ENCODE data around the gene STARD3. TPM values are rescaled to one million over a fixed set of nuclear protein-coding genes. Genes with fewer than 3 reads are reported as not detected.

STARD3 gene
- total RNA-seq, 1 experiment from 2014 or later: 75.3 TPM

DNA sequence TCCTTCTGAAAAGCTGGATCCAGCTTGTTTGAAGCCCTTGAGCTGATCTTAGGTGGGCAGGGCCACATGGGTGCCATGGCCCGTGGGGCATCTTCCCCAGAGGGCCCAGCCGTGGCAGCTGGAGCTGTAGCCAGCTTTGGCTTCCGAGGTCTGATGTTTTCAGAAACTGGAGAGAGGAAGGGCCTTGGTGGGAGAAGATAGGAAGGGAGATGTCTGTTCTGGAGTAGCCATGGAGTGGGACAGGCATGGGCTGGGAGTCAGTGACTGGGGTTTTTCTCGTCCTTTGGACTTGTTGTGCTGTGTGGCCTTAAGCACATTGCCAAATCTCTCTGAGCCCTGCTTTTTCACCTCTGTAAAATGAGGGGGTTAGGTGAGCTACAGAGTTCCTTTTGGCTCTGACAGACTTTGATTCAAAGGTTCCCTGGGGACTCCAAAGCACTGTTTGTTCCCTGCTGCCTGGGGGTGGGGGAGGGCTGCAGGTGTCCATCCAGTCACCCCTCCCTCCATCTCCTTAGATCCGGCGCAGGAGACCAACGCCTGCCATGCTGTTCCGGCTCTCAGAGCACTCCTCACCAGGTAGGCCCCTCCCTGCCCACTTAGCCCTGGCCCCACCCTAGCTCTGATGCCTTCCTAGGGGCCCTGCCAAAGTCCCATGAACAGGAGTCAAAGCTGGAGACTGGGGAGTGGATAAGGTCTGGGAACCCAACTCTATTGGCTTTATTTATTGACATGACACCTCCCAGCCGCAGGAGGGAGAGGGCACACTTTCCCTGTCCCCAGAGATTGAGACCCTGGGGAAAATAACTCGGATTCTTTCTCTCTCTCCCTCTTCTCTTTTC is 8.1 kb upstream of the STARD3 start:
- peaks cover 80% of the 10 kb centered on the region for H3K4me1 Mint-ChIP-seq

DNA sequence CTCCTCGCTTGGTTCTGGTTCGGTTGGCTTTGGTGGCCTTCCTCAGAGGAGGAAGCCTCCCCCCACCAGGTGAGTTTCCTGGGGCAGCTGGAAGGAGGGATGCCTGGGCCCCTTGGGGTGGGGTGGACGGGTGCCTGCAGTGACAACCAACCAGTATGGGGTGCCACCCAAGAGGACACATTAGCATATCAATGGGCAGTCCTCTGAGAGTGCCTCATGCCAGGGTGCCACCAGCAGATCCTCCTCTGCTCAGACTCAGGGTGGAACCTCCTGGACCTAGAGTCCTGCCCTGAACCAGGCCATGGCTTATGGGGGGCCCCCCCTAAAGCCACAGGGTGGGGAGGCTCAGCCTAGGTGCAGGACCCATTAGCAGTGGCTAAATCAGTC is 7.5 kb upstream of the STARD3 start:
- peaks cover 82% of the 10 kb centered on the region for H3K4me1 Mint-ChIP-seq
- ChIA-PET CTCF (interaction anchor here (2.0 to 23.6 kb wide), 6 partner anchors 8 to 79 kb away, joined by 9 to 876 read pairs (median 321); partner anchors contain the start of genes PNMT, PPP1R1B and TCAP), POLR2A (interaction anchor here (1.0 kb wide), 1 partner anchor 16 kb away, joined by 3 read pairs; no protein-coding TSS in a partner anchor)
- DNase-seq (ENCODE audit: low spot score) (no peak), ATAC-seq (no peak)
- H3K27ac Mint-ChIP-seq: no peak overlapping the region
- no peak overlapping the region for H3K4me3 Mint-ChIP-seq
- H3K27me3 Mint-ChIP-seq (ENCODE audit: low read depth): peaks cover 37% of the 10 kb centered on the region
- TF ChIP-seq ZNF219 (CRISPR knock-in tag; IDR thresholded peaks at IDR 0.05; ENCODE audit: borderline replicate concordance): no peak
- no peak for TF ChIP-seq SMAD4 (CRISPR knock-in tag; IDR thresholded peaks at IDR 0.05)
- no peak for TF ChIP-seq AFF4 (CRISPR knock-in tag; IDR thresholded peaks at IDR 0.05; ENCODE audit: borderline replicate concordance)
- TF ChIP-seq ZNF512 (CRISPR knock-in tag; IDR thresholded peaks at IDR 0.05; ENCODE audit: borderline replicate concordance): no peak
- TF ChIP-seq, protein P1, sequence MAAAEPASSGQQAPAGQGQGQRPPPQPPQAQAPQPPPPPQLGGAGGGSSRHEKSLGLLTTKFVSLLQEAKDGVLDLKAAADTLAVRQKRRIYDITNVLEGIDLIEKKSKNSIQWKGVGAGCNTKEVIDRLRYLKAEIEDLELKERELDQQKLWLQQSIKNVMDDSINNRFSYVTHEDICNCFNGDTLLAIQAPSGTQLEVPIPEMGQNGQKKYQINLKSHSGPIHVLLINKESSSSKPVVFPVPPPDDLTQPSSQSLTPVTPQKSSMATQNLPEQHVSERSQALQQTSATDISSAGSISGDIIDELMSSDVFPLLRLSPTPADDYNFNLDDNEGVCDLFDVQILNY (CRISPR knock-in tag; IDR thresholded peaks at IDR 0.05): no peak
- TF ChIP-seq ZNF317 (CRISPR knock-in tag; IDR thresholded peaks at IDR 0.05; ENCODE audit: borderline replicate concordance, low read depth): no peak
- no peak for TF ChIP-seq ZNF263 (CRISPR knock-in tag; IDR thresholded peaks at IDR 0.05; ENCODE audit: low read depth)
- TF ChIP-seq GABPB1 (CRISPR knock-in tag; IDR thresholded peaks at IDR 0.05): no peak
- TF ChIP-seq TCF7 (CRISPR knock-in tag; IDR thresholded peaks at IDR 0.05; ENCODE audit: low read depth): no peak
- TF ChIP-seq, protein P2, sequence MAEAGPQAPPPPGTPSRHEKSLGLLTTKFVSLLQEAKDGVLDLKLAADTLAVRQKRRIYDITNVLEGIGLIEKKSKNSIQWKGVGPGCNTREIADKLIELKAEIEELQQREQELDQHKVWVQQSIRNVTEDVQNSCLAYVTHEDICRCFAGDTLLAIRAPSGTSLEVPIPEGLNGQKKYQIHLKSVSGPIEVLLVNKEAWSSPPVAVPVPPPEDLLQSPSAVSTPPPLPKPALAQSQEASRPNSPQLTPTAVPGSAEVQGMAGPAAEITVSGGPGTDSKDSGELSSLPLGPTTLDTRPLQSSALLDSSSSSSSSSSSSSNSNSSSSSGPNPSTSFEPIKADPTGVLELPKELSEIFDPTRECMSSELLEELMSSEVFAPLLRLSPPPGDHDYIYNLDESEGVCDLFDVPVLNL (CRISPR knock-in tag; IDR thresholded peaks at IDR 0.05; ENCODE audit: borderline replicate concordance, low read depth): no peak
- no peak for TF ChIP-seq EMX1 (CRISPR knock-in tag; IDR thresholded peaks at IDR 0.05)
- H3K36me3 Mint-ChIP-seq: no peaks in the 10 kb centered on the region
- no peaks in the 10 kb centered on the region for H3K9me3 Mint-ChIP-seq

More for the DNA sequence above, 8.1 kb upstream of the STARD3 start:
- H3K9me3 Mint-ChIP-seq: no peaks in the 10 kb centered on the region
- TF ChIP-seq CREM (CRISPR knock-in tag; IDR thresholded peaks at IDR 0.05) (no peak), ZNF232 (CRISPR knock-in tag; IDR thresholded peaks at IDR 0.05) (no peak), FOXJ3 (CRISPR knock-in tag; IDR thresholded peaks at IDR 0.05; ENCODE audit: borderline replicate concordance) (no peak), GABPB1 (CRISPR knock-in tag; IDR thresholded peaks at IDR 0.05) (no peak), PRRX2 (CRISPR knock-in tag; IDR thresholded peaks at IDR 0.05) (no peak), JAZF1 (CRISPR knock-in tag; IDR thresholded peaks at IDR 0.05) (no peak), FOXK1 (CRISPR knock-in tag; IDR thresholded peaks at IDR 0.05) (no peak), NR1H2 (CRISPR knock-in tag; IDR thresholded peaks at IDR 0.05) (no peak)
- TF ChIP-seq, protein P3, sequence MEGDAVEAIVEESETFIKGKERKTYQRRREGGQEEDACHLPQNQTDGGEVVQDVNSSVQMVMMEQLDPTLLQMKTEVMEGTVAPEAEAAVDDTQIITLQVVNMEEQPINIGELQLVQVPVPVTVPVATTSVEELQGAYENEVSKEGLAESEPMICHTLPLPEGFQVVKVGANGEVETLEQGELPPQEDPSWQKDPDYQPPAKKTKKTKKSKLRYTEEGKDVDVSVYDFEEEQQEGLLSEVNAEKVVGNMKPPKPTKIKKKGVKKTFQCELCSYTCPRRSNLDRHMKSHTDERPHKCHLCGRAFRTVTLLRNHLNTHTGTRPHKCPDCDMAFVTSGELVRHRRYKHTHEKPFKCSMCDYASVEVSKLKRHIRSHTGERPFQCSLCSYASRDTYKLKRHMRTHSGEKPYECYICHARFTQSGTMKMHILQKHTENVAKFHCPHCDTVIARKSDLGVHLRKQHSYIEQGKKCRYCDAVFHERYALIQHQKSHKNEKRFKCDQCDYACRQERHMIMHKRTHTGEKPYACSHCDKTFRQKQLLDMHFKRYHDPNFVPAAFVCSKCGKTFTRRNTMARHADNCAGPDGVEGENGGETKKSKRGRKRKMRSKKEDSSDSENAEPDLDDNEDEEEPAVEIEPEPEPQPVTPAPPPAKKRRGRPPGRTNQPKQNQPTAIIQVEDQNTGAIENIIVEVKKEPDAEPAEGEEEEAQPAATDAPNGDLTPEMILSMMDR (IDR thresholded peaks at IDR 0.05): no peak
- H3K4me3 Mint-ChIP-seq: peak overlapping the region; percentile 9; the same call in 1 of the 2 replicates
- H3K27me3 Mint-ChIP-seq (ENCODE audit: low read depth): peaks cover 41% of the 10 kb centered on the region
- no peaks in the 10 kb centered on the region for H3K36me3 Mint-ChIP-seq
- POLR2A ChIA-PET: interaction anchor here (0.5 to 1.4 kb wide), 3 partner anchors 16 to 126 kb away, joined by 3 to 4 read pairs (median 3); no protein-coding TSS in a partner anchor
- CTCF ChIA-PET: interaction anchor here (0.5 to 23.6 kb wide), 20 partner anchors 9 to 423 kb away, joined by 3 to 876 read pairs (median 5); partner anchors contain the start of genes CDK12, PGAP3, PNMT and PSMD3
- DNase-seq (ENCODE audit: low spot score) (no peak), ATAC-seq (no peak)
- H3K27ac Mint-ChIP-seq: no peak overlapping the region
